IMR-90 (cell line): ENCODE measurements around the gene IFRD1. TPM values are rescaled to one million over a fixed set of nuclear protein-coding genes. Genes with fewer than 3 reads are reported as not detected.

Experiments
- ATAC-seq: fragments of 200-7000 bp; cut with Tn5 transposase; 2 replicates; pipeline ENCODE4 v1.9.1; 2020; ENCODE audit warnings: low read depth, mild to moderate bottlenecking, moderate library complexity
- BruUV-seq: library from RNA; stranded (reverse); fragments of 400-500 nt; replicated peaks from 2 replicates; lab custom pipeline; 2021; lab: Mats Ljungman, UMichigan
- CTCF ChIA-PET: fragments of 300-600 bp; formaldehyde crosslinking; extraction: SDS; loops from one replicate; lab custom pipeline; 2021; ENCODE audit warnings: antibody characterized with exemption; lab: Yijun Ruan, JAX
- POLR2A ChIA-PET: fragments of 300-600 bp; sonication (Branson Sonifier 250); formaldehyde crosslinking; loops from one replicate; lab custom pipeline; 2022; ENCODE audit warnings: antibody characterized with exemption; ENCODE audit not compliant: unreplicated experiment; lab: Charles Lee
- DNase-seq: peaks from one replicate; pipeline ENCODE4 v3.0.0; 2013
- H2AFZ ChIP-seq: replicated peaks from 2 replicates; pipeline ENCODE3; 2013; ENCODE audit warnings: low read length, mild to moderate bottlenecking; ENCODE audit not compliant: poor library complexity
- H2AK5ac ChIP-seq: 2 replicates; pipeline ENCODE4 v1.6.1; 2013; ENCODE audit warnings: low read depth, low read length, inconsistent platforms
- H2AK9ac ChIP-seq: replicated peaks from 2 replicates; pipeline ENCODE3; 2013; ENCODE audit warnings: mild to moderate bottlenecking, low read depth, low read length, moderate library complexity; ENCODE audit not compliant: poor library complexity
- H2BK120ac ChIP-seq: 2 replicates; pipeline ENCODE4 v1.6.1; 2013; ENCODE audit warnings: low read depth, low read length, inconsistent platforms
- H2BK15ac ChIP-seq: 3 replicates; pipeline ENCODE4 v1.6.1; 2013; ENCODE audit warnings: low read depth, low read length, inconsistent platforms
- H2BK20ac ChIP-seq: 2 replicates; pipeline ENCODE4 v1.6.1; 2013; ENCODE audit warnings: low read depth, mild to moderate bottlenecking, inconsistent platforms, low read length, moderate library complexity
- H2BK5ac ChIP-seq: 2 replicates; pipeline ENCODE4 v1.6.1; 2013; ENCODE audit warnings: mild to moderate bottlenecking, low read depth, low read length, inconsistent platforms; ENCODE audit not compliant: poor library complexity, severe bottlenecking
- H3K14ac ChIP-seq: replicated peaks from 2 replicates; pipeline ENCODE4 v1.6.1; 2013; ENCODE audit warnings: low read depth, low read length, inconsistent platforms
- H3K18ac ChIP-seq: 2 replicates; pipeline ENCODE4 v1.6.1; 2013; ENCODE audit warnings: low read depth, low read length, control low read depth
- H3K23ac ChIP-seq: 2 replicates; pipeline ENCODE4 v1.6.1; 2013; ENCODE audit warnings: low read depth, low read length, inconsistent platforms
- H3K27ac ChIP-seq: 2 replicates; pipeline ENCODE4 v1.5.1; 2013; ENCODE audit warnings: mild to moderate bottlenecking, control low read depth, low read length; ENCODE audit not compliant: insufficient read depth
- H3K27me3 ChIP-seq: 2 replicates; pipeline ENCODE4 v1.6.1; 2013; ENCODE audit warnings: low read length; ENCODE audit not compliant: control insufficient read depth, insufficient read depth
- H3K36me3 ChIP-seq: 2 replicates; pipeline ENCODE4 v1.6.1; 2013; ENCODE audit warnings: low read length, mixed read lengths; ENCODE audit not compliant: control insufficient read depth, insufficient read depth
- H3K4ac ChIP-seq: 2 replicates; pipeline ENCODE4 v1.6.1; 2013; ENCODE audit warnings: low read depth, low read length, inconsistent platforms
- H3K4me1 ChIP-seq: 2 replicates; pipeline ENCODE4 v1.6.1; 2013; ENCODE audit warnings: low read length, mixed read lengths; ENCODE audit not compliant: control insufficient read depth, insufficient read depth
- H3K4me2 ChIP-seq: 2 replicates; pipeline ENCODE4 v1.6.1; 2013; ENCODE audit warnings: low read depth, mild to moderate bottlenecking, control low read depth, low read length, moderate library complexity
- H3K4me3 ChIP-seq: 2 replicates; pipeline ENCODE4 v1.5.1; 2013; ENCODE audit warnings: low read depth, mild to moderate bottlenecking, control low read depth, low read length, moderate library complexity; ENCODE audit not compliant: insufficient read depth
- H3K56ac ChIP-seq: 2 replicates; pipeline ENCODE4 v1.6.1; 2013; ENCODE audit warnings: low read length, inconsistent platforms; ENCODE audit not compliant: insufficient read depth; ENCODE audit errors: extremely low read depth
- H3K79me1 ChIP-seq, 2 experiments: 2 replicates each; pipeline ENCODE4 v1.6.1; 2013; ENCODE audit warnings: low read length in 2 of 2, inconsistent platforms in 1 of 2, low read depth in 1 of 2
- H3K9ac ChIP-seq: 2 replicates; pipeline ENCODE4 v1.6.1; 2013; ENCODE audit warnings: low read depth, low read length, control low read depth
- H3K9me1 ChIP-seq: 2 replicates; pipeline ENCODE4 v1.6.1; 2013; ENCODE audit warnings: low read length, inconsistent platforms; ENCODE audit not compliant: insufficient read depth
- H3K9me3 ChIP-seq: 2 replicates; pipeline ENCODE4 v1.6.1; 2013; ENCODE audit warnings: low read length; ENCODE audit not compliant: control insufficient read depth, insufficient read depth
- H4K20me1 ChIP-seq: 2 replicates; pipeline ENCODE4 v1.6.1; 2013; ENCODE audit warnings: low read length, inconsistent platforms; ENCODE audit not compliant: insufficient read depth
- H4K5ac ChIP-seq: 2 replicates; pipeline ENCODE4 v1.6.1; 2013; ENCODE audit warnings: mild to moderate bottlenecking, low read depth, low read length, control low read depth
- H4K8ac ChIP-seq, 2 experiments: 2 replicates each; pipeline ENCODE4 v1.6.1; 2013; ENCODE audit warnings: low read depth in 2 of 2, low read length in 2 of 2, control low read depth in 1 of 2, inconsistent platforms in 1 of 2
- H4K91ac ChIP-seq: 2 replicates; pipeline ENCODE4 v1.6.1; 2013; ENCODE audit warnings: low read depth, low read length, inconsistent platforms; ENCODE audit not compliant: insufficient read depth
- CHD1 ChIP-seq: IDR thresholded peaks from 2 replicates; pipeline ENCODE4 v1.6.1; 2012; ENCODE audit warnings: low read depth, low read length, improper control_type of control experiment
- ELK1 ChIP-seq: fragments of 150-350 bp; IDR thresholded peaks from 2 replicates; pipeline ENCODE4 v1.6.1; 2016; ENCODE audit warnings: low read depth, mild to moderate bottlenecking, low read length, moderate library complexity, borderline replicate concordance
- MXI1 ChIP-seq: IDR thresholded peaks from 2 replicates; pipeline ENCODE4 v1.6.1; 2012; ENCODE audit warnings: low read depth, mild to moderate bottlenecking, low read length, moderate library complexity, borderline replicate concordance
- NFE2L2 ChIP-seq: fragments of 150-350 bp; IDR thresholded peaks from 2 replicates; pipeline ENCODE4 v1.6.1; 2016; ENCODE audit warnings: low read depth, mild to moderate bottlenecking, low read length
- POLR2A ChIP-seq: IDR thresholded peaks from 2 replicates; pipeline ENCODE4 v1.6.1; 2012; ENCODE audit warnings: mild to moderate bottlenecking, low read depth, low read length
- RAD21 ChIP-seq: IDR thresholded peaks from 2 replicates; pipeline ENCODE4 v1.6.1; 2012; ENCODE audit warnings: low read length, improper control_type of control experiment
- USF2 ChIP-seq: fragments of 150-350 bp; IDR thresholded peaks from 2 replicates; pipeline ENCODE4 v1.6.1; 2017; ENCODE audit warnings: mild to moderate bottlenecking, antibody characterized with exemption, low read length, low read depth
- WGBS, 2 experiments: methylation state at CpG; one replicate each; pipeline versions ENCODE4 v1.1.5 to v1.1.7; 2013; ENCODE audit warnings: missing lambda C conversion rate in 2 of 2; ENCODE audit not compliant: insufficient read length in 1 of 2; ENCODE audit errors: extremely low coverage in 2 of 2; 5-methylcytosine and 5-hydroxymethylcytosine counted together
- dilution Hi-C: fragments of 300-500 bp; cut with HindIII; formaldehyde crosslinking; loops from one replicate; pipeline ENCODE4 v1.14.3; 2018; ENCODE audit warnings: low sequenced_read_pairs; ENCODE audit not compliant: unreplicated experiment
- in situ Hi-C: fragments of 300-500 bp; cut with MboI; formaldehyde crosslinking; loops from 3 replicates; pipeline ENCODE4 v1.14.3; 2019; ENCODE audit warnings: low sequenced_read_pairs, inconsistent platforms, mixed read lengths
- intact Hi-C: fragments of 100-400 bp; cut with micrococcal nuclease; formaldehyde crosslinking; loops from 2 replicates; pipeline ENCODE4 v1.10.0; 2022
- polyA plus RNA-seq, 3 experiments: library from polyadenylated mRNA; depleted of rRNA; stranded (reverse); fragments of >200 nt; gene quantifications; 2 replicates each; pipeline ENCODE4 v1.2.3, GENCODE V29; 2012; ENCODE audit warnings: low replicate concordance in 1 of 3
- total RNA-seq: library from RNA; depleted of rRNA; stranded (reverse); fragments of >200 nt; gene quantifications from 2 replicates; pipeline ENCODE4 v1.2.3, GENCODE V29; 2012
- TF ChIP-seq, protein P1 (sequence below): conservative IDR thresholded peaks from 2 replicates; pipeline ENCODE4 v1.5.1; 2012; ENCODE audit warnings: mild to moderate bottlenecking, low read depth, low read length, improper control_type of control experiment

The IFRD1 gene
- total and polyA plus RNA-seq, 2 of the 4 experiments (the other 2 are of a cell fraction): 18.3 to 25.3 TPM

GRCh38 chr7:112450807-112451761, 824 bp downstream of the IFRD1 start (continued):
- peak; percentile 87 for TF ChIP-seq CHD1
- TF ChIP-seq MXI1: peak; percentile 77; the same call in 1 of the 2 replicates

DNA sequence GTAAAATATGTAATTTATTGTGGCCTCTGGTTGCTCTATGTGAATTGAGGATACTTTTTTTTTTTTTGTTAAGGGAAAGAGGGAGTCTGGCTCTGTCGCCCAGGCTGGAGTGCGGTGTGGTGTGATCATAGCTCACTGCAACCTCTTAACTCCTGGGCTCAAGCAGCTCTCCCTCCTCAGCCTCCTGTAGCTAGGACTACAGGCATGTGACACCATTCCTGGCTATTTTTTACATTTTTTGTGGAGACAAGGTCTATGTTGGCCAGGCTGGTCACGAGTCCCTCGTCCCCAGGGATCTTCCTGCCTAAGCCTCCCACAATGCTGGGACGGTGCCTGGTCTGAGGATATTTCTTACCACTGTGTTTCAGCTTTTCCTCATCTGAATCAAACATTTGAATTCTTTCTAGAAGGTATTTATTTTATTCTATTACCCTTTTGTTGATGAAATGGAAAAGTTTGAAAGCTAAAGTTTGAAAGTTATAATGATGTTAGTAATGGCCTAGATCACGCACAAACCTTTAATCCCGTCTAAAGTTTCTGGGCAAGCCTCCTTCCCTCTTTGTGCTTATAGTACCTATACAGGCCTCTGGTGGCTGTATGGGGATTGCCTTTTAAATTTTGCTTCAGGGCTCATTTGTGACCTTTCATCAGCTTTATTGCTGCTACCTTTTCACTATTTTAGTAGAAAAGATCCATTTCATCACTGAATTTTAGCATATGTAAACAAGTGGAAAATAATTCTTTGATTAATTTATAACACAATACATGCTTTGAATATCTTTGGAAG, 2.0 kb downstream of the IFRD1 start:
- Histone ChIP-seq H2BK5ac (peak overlapping the region; percentile 82), H3K4ac (peak overlapping the region; percentile 54; the same call in 1 of the 2 replicates), H2BK120ac (no peak overlapping the region), H3K4me3 (peak overlapping the region; percentile 85), H2BK15ac (no peak overlapping the region), H3K79me1 (peaks cover 5 to 35% of the 10 kb centered on the region in 2 experiments), H2AK9ac (peak overlapping the region; percentile 81), H2BK20ac (no peak overlapping the region), H3K4me2 (peak overlapping the region; percentile 95), H3K9me3 (no peaks in the 10 kb centered on the region), H3K56ac (no peak overlapping the region; the same call in 1 of the 2 replicates), H3K27ac (peak overlapping the region; percentile 57; the same call in 1 of the 2 replicates), H4K20me1 (peaks cover 52% of the 10 kb centered on the region), H3K36me3 (peaks cover 10% of the 10 kb centered on the region), H3K4me1 (no peaks in the 10 kb centered on the region; the same call in 1 of the 2 replicates), H2AK5ac (peak overlapping the region; percentile 65), H2AFZ (peak overlapping the region; percentile 19), H3K18ac (no peak overlapping the region), H4K91ac (peak overlapping the region; percentile 41; the same call in 1 of the 2 replicates), H3K27me3 (no peaks in the 10 kb centered on the region), H3K14ac (peak overlapping the region; percentile 86), H4K5ac (no peak overlapping the region), H4K8ac (no peak overlapping the region), H3K23ac (peak overlapping the region; percentile 90; the same call in 1 of the 2 replicates), H3K9ac (peak overlapping the region; percentile 91), H3K9me1 (no peaks in the 10 kb centered on the region)
- POLR2A ChIA-PET: no interaction called here
- CTCF ChIA-PET: interaction anchor here (0.6 to 1.7 kb wide), 2 partner anchors 9 to 422 kb away, joined by 5 read pairs; no protein-coding TSS in a partner anchor
- in situ Hi-C loops: no loop called here
- no CpG with 5 or more reads among the region's 7 CpGs for WGBS, 2 experiments
- TSS peak; percentile 48 for BruUV-seq
- intact Hi-C loops: no loop called here
- ATAC-seq (no peak), DNase-seq (peak; percentile 42)
- dilution Hi-C loops: no loop called here
- TF ChIP-seq USF2 (peak; percentile 68), CHD1 (no peak), MXI1 (no peak), NFE2L2 (no peak), RAD21 (peak; percentile 3; the same call in 1 of the 2 replicates), POLR2A (peak; percentile 56), ELK1 (no peak)
- TF ChIP-seq, protein P1, sequence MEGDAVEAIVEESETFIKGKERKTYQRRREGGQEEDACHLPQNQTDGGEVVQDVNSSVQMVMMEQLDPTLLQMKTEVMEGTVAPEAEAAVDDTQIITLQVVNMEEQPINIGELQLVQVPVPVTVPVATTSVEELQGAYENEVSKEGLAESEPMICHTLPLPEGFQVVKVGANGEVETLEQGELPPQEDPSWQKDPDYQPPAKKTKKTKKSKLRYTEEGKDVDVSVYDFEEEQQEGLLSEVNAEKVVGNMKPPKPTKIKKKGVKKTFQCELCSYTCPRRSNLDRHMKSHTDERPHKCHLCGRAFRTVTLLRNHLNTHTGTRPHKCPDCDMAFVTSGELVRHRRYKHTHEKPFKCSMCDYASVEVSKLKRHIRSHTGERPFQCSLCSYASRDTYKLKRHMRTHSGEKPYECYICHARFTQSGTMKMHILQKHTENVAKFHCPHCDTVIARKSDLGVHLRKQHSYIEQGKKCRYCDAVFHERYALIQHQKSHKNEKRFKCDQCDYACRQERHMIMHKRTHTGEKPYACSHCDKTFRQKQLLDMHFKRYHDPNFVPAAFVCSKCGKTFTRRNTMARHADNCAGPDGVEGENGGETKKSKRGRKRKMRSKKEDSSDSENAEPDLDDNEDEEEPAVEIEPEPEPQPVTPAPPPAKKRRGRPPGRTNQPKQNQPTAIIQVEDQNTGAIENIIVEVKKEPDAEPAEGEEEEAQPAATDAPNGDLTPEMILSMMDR: 0 out of 2 replicates have a peak, but pooled peaks have one; percentile 12
